ENCODE measurements around the gene TTLL4. TPM values are rescaled to one million over a fixed set of nuclear protein-coding genes. Genes with fewer than 3 reads are reported as not detected.

The TTLL4 gene
- total RNA-seq, 4 donors from 2014 or later, result 18.9 to 43.5 (median 25.2) TPM

- 92% methylated on average over 19 of the region's 19 CpGs for WGBS
- DNase-seq (ENCODE audit: low spot score in 2 of 2), result no peak
- Histone ChIP-seq H3K4me3 (no peak overlapping the region), H3K27ac (no peak overlapping the region), H3K27me3 (no peaks in the 10 kb centered on the region), H3K9me3 (no peaks in the 10 kb centered on the region), H3K4me1 (peaks cover 11% of the 10 kb centered on the region), H3K36me3 (no peaks in the 10 kb centered on the region)
- TF ChIP-seq POLR2AphosphoS5 (IDR thresholded peaks at IDR 0.05) (no peak), POLR2A (IDR thresholded peaks at IDR 0.05) (no peak), EP300 (IDR thresholded peaks at IDR 0.05) (no peak), CTCF (IDR thresholded peaks at IDR 0.05) (no peak)
Observed at GRCh38 chr2:218720048-218721041, 9.7 kb downstream of the TTLL4 start.

GRCh38 chr2:218721488-218721887 lies 10.9 kb downstream of the TTLL4 start:
- no peaks in the 10 kb centered on the region for H3K27me3 ChIP-seq
- no peak overlapping the region for H3K27ac ChIP-seq
- DNase-seq (ENCODE audit: low spot score in 2 of 2), result no peak
- TF ChIP-seq POLR2A (IDR thresholded peaks at IDR 0.05) (no peak), CTCF (IDR thresholded peaks at IDR 0.05) (no peak), EP300 (IDR thresholded peaks at IDR 0.05) (no peak), POLR2AphosphoS5 (IDR thresholded peaks at IDR 0.05) (no peak)
- H3K9me3 ChIP-seq, result no peaks in the 10 kb centered on the region
- H3K4me1 ChIP-seq, result peaks cover 10% of the 10 kb centered on the region
- H3K36me3 ChIP-seq, result no peaks in the 10 kb centered on the region
- H3K4me3 ChIP-seq, result no peak overlapping the region

GRCh38 chr2:218721934-218722333 lies 11.3 kb downstream of the TTLL4 start:
- DNase-seq (ENCODE audit: low spot score in 2 of 2), result no peak
- TF ChIP-seq POLR2AphosphoS5 (IDR thresholded peaks at IDR 0.05) (no peak), EP300 (IDR thresholded peaks at IDR 0.05) (no peak), POLR2A (IDR thresholded peaks at IDR 0.05) (no peak), CTCF (IDR thresholded peaks at IDR 0.05) (no peak)
- Histone ChIP-seq H3K4me3 (no peak overlapping the region), H3K27me3 (no peaks in the 10 kb centered on the region), H3K36me3 (no peaks in the 10 kb centered on the region), H3K4me1 (peaks cover 5% of the 10 kb centered on the region), H3K27ac (no peak overlapping the region), H3K9me3 (no peaks in the 10 kb centered on the region)
- 87% methylated on average over 2 of the region's 2 CpGs for WGBS

GRCh38 chr2:218722419-218722818 lies 11.8 kb downstream of the TTLL4 start:
- WGBS, result 47% methylated on average over 1 of the region's 1 CpG
- Histone ChIP-seq H3K27me3 (no peaks in the 10 kb centered on the region), H3K4me1 (peaks cover under 1% of the 10 kb centered on the region), H3K27ac (no peak overlapping the region), H3K9me3 (no peaks in the 10 kb centered on the region), H3K4me3 (no peak overlapping the region), H3K36me3 (peaks cover under 1% of the 10 kb centered on the region)
- DNase-seq (ENCODE audit: low spot score in 2 of 2), result no peak
- TF ChIP-seq CTCF (IDR thresholded peaks at IDR 0.05), result no peak

GRCh38 chr2:218722876-218723785 lies 12.5 kb downstream of the TTLL4 start:
- WGBS, result 81% methylated on average over 1 of the region's 1 CpG
- DNase-seq (ENCODE audit: low spot score in 2 of 2), result no peak
- Histone ChIP-seq H3K27ac (no peak overlapping the region), H3K27me3 (no peaks in the 10 kb centered on the region), H3K4me3 (no peak overlapping the region), H3K4me1 (no peaks in the 10 kb centered on the region), H3K9me3 (no peaks in the 10 kb centered on the region), H3K36me3 (peaks cover 3% of the 10 kb centered on the region)
- no peak for TF ChIP-seq POLR2AphosphoS5 (IDR thresholded peaks at IDR 0.05)
- no peak for TF ChIP-seq POLR2A (IDR thresholded peaks at IDR 0.05)
- TF ChIP-seq CTCF (IDR thresholded peaks at IDR 0.05), result no peak
- no peak for TF ChIP-seq EP300 (IDR thresholded peaks at IDR 0.05)

All from suprapubic skin (tissue), 4 donors.